ENCODE results near the gene UBASH3B. TPM values are rescaled to one million over a fixed set of nuclear protein-coding genes. Genes with fewer than 3 reads are reported as not detected.

UBASH3B gene
- total RNA-seq, 1 donor = 11.0 TPM

GRCh38 chr11:122705396-122705795 lies 49.9 kb downstream of the UBASH3B start:
- DNase-seq (ENCODE audit: low read depth in 2 of 3, low spot score in 2 of 3) = no peak

DNA sequence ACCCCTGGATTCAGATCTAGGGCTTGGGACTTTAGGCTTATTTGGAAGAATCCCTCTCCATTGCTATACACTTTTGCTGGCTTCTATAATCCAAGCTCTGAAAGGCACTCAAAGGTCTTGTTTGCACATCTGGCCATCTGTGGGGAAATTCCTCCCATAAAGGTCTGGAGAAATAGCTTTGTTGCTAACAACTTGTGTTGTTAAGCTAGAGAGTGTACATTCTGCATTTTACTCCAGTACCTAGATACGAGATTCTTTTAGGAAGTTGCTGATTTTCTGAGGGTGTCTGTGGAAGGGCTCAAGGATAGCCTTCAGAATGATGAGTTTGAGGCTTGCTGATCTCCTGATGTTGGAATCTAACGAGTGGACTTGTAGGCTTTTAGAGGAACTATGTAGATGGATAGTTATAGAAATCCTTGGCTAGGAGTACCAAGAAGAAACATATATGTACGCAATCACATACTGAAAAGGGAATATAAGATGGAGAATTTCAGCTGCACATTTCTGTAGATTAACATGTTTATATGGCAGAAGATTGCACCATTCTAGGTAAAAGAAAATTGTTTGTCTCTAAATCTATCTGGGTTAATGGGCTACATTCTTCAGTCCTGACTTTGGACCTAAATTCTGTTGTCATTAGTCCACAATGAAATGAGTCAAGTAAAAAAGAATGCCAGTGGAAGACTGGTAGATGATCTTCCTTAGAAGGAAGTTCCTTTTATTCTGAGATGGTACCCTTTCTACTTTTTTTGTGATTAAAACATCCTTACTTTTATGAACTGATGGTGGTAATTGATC lies 51.0 kb downstream of the UBASH3B start:
- peak in 1 of 3 donors; percentile 40 for DNase-seq (ENCODE audit: low read depth in 2 of 3, low spot score in 2 of 3)

DNA sequence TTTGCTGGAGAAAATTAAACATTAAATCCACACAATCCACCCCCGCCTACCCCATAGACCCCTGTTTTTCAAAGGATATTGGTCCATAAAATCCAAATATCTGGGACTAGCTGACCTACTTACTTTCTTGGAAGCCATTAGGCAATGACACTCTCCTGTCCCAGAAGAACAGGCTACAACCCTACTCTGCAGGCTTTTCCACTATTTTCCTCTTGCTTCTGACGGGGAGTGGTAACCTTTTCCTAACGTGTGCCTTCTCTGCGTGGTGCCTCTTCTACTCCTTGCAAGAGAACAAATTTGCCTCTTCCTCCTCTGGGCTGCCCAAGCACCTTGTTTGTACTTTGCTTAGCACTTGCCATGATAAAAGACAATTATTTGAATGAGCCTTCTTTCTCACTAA lies 51.6 kb downstream of the UBASH3B start:
- no peak for DNase-seq (ENCODE audit: low read depth in 2 of 3, low spot score in 2 of 3)

GRCh38 chr11:122707901-122708300 lies 52.4 kb downstream of the UBASH3B start:
- no peak for DNase-seq (ENCODE audit: low read depth in 2 of 3, low spot score in 2 of 3)

GRCh38 chr11:122709039-122709760 lies 53.7 kb downstream of the UBASH3B start:
- DNase-seq (ENCODE audit: low read depth in 2 of 3, low spot score in 2 of 3) = no peak

DNA sequence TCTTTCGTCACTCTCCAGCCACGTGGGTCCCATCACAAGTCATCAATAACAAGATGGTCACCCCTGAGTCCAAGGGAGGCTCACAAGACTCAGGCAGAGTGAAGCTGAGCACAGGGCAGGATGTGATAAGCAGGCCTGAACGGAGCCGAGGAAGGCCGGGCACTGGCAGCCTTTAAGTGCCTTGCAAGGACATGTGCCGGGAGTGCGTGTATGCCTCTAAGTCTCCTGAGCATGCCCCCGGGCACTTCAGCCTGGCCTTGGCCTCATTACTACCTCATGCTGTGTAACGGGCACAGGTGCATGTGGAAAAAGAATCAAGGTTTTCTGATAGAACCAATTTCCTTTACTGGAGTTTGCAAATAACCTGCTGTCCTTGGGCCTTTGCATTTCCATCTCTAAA lies 55.8 kb downstream of the UBASH3B start:
- no peak for DNase-seq (ENCODE audit: low read depth in 2 of 3, low spot score in 2 of 3)

- peak in 2 of 3 donors; percentile 71 to 91 for DNase-seq (ENCODE audit: low read depth in 2 of 3, low spot score in 2 of 3)
Observed at GRCh38 chr11:122711831-122712381, 56.4 kb downstream of the UBASH3B start.

- DNase-seq (ENCODE audit: low read depth in 2 of 3, low spot score in 2 of 3) = no peak
Observed at GRCh38 chr11:122714004-122714403, 58.5 kb downstream of the UBASH3B start.

DNA sequence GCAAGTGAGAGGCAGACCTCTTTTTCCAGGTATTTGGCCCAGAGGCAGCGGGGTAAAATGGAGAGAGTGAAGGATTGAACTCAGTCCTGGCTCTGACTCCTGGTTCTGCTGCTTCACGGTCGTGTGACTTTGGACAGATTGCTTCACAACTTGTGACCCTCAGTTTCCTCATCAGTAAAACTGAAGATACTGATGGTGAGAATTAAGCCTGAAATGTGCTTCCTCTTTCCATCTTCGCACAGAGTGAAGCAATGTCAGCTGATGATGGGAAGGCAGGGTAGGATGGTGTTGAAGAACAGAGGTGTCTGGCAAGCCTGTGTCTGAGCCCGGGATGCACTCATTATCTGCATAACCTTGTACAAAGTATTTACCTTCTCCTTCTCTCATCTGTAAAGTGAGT lies 59.0 kb downstream of the UBASH3B start:
- no peak for DNase-seq (ENCODE audit: low read depth in 2 of 3, low spot score in 2 of 3)

GRCh38 chr11:122715548-122716440 lies 60.3 kb downstream of the UBASH3B start:
- no peak for DNase-seq (ENCODE audit: low read depth in 2 of 3, low spot score in 2 of 3)

DNA sequence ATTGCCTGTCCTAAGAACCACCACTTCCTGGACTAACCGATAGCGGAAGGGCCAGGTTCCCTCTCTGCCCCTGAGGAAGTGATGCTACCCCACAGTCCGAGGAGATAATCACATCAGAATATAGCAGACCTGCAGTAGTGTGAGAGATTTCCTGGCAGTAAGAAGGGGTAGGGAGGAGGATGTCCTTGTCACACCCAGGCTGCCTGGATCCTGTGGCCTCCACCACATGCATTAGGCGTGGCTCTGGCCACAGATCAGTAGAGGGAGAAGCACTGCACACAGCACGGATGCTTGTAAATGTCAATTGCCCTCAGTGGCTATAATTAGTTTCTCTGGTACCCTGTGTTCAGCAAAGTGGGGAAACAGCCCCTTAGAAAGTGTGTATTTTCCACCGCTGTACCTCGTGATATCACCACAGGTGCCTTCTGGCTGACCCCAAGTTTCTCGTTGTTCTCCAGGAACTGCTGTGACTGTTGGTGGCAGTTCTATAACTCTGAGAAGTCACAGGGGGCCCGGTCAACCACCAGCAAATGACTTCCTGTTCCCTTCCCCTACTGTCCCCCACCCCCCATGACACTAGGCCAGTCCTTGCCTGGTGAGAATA lies 61.8 kb downstream of the UBASH3B start:
- DNase-seq (ENCODE audit: low read depth in 2 of 3, low spot score in 2 of 3) = peak in 2 of 3 donors; percentile 82 to 93

DNA sequence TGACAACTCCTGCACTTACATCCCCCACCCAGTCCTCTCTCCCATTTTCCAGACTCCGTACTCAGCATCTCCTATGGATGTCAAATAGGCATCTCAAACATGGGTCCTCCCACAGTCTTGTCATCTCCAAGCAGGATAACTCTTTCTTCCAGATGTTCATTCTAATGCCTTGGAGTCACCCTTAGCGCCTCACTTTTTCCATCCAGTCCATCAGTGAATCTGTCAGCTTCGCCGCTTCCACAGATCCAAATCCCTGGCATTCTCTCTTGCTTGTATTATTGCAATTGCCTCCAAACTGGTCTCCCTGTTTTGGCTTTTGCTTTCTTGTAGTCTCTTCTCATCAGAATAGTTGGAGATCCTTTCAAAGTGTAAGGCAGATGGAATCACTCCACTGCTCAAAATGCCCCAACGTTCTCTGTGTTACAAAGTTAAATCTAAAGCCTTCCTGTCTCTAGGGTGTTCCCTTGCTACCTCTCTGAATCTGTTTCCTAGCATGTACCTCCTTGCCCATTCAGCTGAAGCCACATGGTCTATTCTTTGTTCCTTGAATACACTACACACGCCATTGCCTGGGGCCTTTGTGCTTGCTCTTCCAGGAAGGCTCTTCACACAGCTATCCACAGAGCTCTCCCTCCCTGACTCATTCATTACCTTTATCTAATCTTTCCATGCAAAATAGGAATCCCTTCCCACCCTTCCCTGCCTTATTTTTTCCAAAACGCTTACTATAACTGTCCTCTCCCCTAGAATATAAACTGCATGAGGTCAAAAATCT lies 64.8 kb downstream of the UBASH3B start:
- no peak for DNase-seq (ENCODE audit: low read depth in 2 of 3, low spot score in 2 of 3)

GRCh38 chr11:122721201-122721963 lies 65.9 kb downstream of the UBASH3B start:
- no peak for DNase-seq (ENCODE audit: low read depth in 2 of 3, low spot score in 2 of 3)

- no peak for DNase-seq (ENCODE audit: low read depth in 2 of 3, low spot score in 2 of 3)
Observed at GRCh38 chr11:122721964-122722266, 66.4 kb downstream of the UBASH3B start.

DNA sequence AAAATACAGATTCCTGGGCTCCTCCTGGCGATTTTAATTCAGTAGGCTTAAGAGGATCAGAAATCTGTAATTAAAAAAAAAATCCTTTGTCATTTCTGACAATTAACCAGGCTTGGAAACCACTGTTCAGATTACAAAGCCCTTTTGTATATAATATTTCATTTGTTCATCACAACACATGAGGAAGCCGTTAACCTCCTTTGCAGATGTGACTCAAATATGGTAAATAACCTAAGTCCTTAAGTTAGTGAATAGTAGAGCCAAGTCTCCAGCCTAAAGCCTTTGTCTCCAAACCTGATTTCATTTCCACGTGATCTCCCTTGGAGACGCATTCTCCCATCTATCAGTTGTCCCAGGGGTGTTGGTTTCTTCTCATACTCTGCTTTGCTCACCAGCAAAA lies 67.6 kb downstream of the UBASH3B start:
- DNase-seq (ENCODE audit: low read depth in 2 of 3, low spot score in 2 of 3) = no peak

DNA sequence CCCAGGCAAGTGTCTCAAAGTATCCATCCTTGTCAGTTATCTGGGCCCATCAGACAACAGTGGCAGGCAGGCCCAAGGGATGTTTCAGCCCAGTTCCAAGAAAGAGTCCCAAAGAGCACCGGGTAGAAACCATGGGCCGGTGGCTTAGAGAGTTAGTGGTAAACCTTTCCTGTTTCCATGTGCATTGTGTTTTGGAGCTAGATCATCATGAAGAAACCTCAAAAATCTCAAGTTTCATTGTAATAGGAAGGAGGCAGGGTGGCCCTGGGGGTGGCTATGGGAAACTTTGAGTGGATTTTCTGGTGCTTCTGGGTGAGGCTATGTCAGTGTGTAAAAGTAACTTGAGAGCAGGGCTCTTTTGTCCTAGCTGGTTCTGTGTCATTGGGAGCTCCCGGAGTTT lies 68.1 kb downstream of the UBASH3B start:
- DNase-seq (ENCODE audit: low read depth in 2 of 3, low spot score in 2 of 3) = peak in 1 of 3 donors; percentile 35

GRCh38 chr11:122724520-122724919 lies 69.0 kb downstream of the UBASH3B start:
- no peak for DNase-seq (ENCODE audit: low read depth in 2 of 3, low spot score in 2 of 3)

DNA sequence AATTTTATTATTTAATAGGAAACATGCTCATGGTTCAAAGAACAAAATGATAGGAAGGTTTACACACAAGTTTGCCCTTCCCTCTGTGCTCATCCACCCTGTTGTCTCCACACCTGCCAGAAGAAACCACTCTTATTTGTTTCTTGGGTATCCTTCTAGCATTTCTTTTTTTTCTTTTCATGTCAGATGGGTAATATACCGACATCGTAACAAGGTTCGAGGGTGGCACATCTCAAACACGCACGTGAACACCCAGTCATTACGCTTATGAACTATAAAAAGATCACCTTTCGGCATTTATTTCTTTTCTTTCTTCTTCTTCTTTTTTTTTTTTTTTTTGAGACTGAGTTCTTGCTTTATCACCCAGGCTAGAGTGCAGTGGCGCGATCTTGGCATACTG lies 70.5 kb downstream of the UBASH3B start:
- no peak for DNase-seq (ENCODE audit: low read depth in 2 of 3, low spot score in 2 of 3)

Measured in hematopoietic multipotent progenitor cell (in vitro differentiated cells).